Measurements from ENCODE around the gene SPATA6L.

Gene SPATA6L, protein sequence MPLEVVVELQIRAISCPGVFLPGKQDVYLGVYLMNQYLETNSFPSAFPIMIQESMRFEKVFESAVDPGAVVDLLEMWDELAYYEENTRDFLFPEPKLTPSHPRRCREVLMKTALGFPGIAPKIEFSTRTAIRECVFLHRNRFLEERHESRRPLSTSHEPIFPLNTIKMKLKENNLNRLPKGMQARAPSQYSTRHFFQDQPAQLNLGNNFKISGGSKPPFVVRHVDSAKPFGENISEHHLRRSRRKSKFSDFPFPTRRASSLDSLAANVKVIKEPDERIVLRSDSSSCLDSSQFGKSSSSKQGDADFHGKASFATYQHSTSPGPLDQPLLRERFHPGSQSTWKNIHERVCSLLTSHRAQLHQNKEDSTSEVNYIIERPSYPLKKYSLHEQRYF

DNA sequence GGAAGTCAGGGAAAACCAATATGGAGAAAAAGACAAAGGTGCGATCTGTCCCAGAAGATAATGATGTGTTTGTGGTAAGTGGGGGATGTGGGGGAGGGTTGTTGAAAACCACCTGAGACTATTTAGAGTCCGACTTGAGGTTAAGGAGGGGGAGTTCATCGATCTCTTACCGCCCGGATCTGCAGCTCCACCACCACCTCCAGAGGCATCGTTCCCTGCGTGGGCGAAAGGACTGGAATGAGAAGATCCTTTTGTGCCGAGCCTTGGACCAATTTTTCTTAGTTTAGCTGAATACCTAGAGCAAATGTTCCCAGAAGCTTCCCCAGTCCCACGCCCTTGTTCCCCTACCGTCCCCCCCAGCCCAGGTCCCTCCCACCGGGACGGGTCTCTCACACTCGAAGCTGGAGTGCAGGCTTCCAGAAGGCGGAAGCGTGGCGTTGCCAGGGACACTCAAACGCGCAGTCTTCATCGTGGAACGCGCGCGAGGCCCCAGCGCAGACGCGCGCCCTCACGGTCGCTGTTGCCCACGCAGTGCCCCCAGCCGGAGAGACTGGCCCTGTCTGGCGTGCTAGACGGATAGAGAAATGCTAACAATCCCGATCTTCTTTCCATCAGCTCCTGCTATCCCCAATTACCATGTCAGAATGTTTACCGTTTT, at the start of gene SPATA6L:
TSS of gene SPATA6L (minus strand) at position 439 of the 658 bp plus-strand sequence. CDS start at position 209, 230 bp downstream.
- DNase-seq = peak; percentile 74

DNA sequence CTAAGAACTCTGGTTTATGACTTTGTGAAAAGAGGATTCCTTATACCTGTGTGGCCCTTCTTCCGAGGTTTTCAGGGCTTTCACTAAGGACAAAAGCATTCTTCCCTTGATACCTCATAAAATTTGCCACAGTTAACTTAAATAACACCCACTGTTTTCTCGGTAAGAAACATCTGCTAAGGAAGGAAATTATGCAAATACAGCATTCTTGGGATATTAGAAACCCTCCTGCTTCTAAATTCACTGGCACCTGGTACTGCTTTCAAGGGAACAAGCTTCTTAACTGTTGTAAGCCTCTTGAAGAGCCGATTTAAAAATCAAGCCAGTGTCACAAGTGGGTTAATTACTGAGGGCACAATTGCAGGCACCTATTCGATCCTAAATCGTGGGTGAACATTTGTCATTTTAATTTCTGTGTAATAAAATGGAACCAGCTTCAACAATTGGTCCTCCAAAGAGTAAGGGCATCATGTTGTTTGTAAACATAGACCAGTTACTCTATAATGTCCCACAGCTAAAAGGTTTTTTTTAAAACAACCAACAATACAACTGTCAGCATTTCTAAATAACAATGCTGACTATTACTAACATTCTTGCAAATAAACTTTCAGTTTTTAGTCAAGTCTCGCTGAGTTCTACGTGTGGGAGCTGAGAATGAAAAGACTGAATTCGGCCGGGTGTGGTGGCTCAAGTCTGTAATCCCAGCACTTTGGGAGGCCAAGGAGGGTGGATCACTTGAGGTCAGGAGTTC, 48.2 kb upstream of the SPATA6L start:
- DNase-seq = no peak

DNA sequence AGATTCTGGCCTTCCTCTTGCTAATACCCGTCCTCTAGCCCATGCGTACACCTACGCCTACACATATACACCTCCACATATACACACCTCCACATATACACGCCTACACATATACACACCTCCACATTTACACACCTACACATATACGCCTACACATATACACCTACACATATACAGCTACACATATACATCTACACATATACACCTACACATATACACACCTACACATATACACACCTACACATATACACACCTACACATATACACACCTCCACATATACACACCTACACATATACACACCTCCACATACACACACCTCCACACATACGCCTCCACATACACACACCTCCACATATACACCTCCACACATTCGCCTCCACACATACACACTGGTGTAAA, 47.6 kb upstream of the SPATA6L start:
- DNase-seq = no peak

DNA sequence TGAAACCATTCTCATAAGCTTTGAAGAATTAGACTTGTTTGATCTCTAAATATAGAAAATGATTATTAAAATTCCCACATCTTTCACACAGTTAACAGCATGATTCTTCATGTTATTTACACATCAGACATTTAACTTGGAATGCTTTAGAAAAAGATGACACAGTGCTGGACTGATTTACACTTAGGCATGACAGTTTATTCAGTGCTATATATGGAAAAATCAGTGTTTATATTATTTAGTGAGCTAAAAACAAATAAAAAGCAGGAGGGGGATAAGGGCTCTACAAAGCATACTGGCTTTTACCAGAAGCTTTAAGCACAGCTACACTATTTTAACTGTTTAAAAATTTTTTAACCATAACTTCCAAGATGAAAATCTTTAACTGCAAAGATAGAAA, 43.1 kb upstream of the SPATA6L start:
- DNase-seq = no peak

DNA sequence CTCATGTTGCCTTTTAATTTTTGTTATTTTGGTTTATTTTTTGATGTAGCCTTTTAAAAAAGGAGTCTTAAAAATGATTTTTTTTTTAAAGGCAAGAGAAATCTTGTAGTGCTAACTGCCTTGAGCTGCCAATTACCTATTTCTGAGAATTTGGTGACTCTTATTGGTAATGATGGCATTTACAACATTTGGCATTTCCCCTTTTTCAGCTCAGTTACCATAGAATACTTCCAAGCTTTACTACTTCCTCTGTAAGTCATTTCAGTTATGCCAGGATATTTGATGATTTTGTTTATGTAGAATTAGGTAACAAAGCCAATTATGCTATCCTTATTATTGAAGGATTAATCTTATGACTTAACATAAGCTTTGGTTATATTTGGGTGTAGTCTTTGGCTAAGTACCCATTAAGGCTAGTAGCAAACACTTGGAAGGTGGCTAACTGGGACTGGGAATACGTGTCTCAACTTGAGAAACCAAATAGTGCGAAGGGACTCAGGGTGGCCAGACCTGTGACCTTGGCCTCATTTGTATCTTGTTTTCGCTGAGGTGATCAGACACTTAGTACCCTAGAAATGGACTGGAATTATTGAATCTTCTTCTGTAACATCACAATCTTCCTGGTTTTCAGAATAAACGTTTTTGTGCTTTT, 40.8 kb upstream of the SPATA6L start:
- DNase-seq = no peak

DNA sequence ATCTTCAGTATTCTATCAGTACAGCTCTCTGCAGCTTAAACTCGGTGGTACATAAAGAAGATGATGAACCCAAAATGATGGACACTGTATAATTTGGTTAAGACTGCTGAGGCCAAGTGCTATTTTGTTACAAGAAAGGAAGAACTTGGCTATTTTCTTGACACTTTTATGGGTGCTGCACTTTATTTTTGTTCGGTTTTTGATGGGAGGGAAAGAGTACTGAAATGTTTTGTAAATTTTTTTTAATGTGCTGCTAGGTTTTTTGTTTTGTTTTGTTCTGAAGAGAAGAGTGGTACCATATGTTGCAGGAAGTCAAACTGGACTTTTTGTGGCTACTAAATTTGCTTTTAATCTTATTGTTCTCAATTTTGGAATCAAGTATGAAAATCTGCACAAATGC, 39.7 kb upstream of the SPATA6L start:
- DNase-seq = no peak

DNA sequence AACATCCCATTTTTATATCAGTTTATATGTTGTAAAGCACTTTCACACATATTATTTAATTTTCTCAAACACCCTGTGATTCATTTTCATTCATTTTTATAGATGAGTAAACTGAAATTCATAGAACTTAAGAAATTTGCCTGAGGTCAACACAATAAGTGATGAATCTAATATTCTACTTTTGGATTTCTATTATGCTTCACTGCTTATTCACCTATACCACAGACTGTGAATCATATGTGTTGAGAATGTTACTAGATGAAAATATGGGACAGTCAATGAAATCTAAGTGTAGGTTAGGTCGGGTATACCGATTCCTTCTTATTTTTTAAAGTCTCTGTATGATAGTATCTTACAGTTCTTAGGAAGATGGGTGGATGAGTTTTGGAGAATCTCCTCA, 37.8 kb upstream of the SPATA6L start:
- no peak for DNase-seq

DNA sequence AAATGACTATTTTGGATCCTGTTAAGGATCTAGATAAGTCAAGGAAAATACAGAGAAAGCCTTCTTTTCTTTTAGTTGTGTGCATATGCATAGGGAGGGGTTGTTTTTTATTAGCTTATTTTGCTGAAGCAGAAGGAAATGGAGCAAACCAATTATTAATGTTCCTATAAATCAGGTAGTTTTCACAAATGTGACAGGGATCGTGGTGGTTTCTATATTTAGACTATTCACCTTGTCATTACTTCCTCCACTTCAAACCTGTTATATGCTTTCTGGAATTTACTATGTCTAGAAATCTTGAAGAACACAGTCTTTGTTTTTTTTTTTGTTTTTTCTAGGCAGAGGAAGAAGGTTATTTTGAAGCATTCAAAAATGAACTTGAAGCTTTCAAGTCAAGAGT, 35.2 kb upstream of the SPATA6L start:
- no peak for DNase-seq

DNA sequence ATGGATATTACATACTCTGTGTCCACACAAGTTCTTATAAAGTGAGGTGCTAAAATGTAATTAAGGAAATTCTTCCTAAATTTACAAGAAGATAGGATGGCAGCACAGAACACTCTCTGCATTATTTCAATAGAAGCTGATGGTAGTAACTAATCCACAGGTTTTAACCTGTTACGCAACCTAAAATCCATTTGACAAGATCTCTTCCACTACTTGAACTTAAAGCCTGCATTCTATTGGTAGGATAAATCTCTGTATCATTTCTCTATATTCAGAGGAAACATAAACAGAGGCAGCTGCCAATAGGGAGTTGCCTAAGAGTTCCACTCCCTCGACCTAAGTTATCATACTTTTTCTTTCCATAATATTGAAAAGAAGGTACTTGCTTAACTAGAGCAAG, 34.7 kb upstream of the SPATA6L start:
- no peak for DNase-seq

DNA sequence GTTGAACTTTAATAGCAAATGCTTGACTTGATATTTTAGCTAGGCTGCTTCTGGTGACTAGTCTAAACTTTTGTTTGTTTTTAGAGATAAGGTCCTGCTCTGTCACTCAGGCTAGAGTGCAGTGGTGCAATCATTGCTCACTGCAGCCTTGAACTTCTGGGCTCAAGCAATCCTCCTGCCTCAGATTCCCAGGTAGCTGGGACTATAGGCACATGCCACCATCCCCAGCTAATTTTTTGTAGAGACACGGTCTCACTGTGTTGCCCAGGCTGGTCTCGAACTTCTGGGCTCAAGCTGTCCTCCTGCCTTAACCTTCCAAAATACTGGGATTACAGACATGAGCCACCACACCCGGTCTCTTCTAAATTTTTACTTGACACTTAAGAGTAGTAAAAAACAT, 33.8 kb upstream of the SPATA6L start:
- no peak for DNase-seq

DNA sequence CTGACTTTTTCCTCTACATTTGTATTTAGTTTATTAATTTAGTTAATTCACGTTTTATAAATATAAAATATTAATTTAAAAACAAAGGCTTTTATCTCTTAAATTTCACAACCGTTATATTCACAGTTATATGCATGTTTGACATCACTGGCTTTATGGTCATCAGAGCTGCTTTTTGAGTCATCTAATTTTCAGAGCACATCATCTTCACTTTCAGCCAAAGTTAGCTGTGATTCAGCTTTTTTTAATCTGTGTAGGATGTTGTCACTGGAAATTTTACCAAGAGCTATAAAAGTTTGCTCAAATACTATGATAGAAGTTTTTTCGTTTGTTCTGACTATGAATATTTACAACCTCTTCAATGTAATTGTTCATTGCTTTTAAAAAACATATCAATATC, 25.5 kb upstream of the SPATA6L start:
- no peak for DNase-seq

DNA sequence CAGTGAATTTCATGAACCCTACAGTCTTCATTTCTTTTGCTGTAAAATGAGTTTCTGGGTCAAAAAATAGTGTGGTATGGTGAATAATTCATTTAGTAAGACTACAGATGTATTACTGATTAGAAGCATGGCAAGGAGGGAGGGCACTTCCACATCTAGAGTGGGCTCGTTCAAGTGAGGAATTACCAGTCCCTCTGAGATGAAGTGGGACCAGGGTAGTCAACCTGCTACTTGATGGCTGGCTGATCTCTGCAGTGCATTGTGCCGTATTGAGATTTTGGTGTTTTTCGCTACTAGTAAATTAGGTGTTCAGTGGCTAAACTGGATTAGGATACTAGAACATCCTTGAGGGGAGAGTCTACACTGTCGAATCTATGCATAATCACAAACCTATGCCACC, 23.9 kb upstream of the SPATA6L start:
- DNase-seq = no peak

DNA sequence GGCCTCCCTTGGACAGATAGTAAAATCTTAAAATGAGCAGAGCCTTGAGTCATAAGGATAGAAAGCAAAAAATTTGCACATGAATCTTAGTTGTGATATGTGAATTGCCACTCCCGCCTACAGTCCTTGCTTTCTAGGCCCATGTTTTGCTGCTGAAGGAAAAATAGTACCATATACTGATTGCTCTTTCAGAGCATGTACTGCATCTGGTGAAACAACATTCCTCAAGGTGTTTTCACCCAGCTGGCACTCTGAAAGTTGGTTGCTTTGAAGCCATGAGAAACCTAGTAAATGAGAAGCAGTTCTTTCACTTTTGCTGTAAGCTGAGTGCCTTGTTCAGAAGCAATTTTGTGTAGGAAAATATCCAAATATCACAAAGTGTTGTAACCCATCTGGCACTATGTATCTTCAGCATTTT, 23.4 kb upstream of the SPATA6L start:
- no peak for DNase-seq

DNA sequence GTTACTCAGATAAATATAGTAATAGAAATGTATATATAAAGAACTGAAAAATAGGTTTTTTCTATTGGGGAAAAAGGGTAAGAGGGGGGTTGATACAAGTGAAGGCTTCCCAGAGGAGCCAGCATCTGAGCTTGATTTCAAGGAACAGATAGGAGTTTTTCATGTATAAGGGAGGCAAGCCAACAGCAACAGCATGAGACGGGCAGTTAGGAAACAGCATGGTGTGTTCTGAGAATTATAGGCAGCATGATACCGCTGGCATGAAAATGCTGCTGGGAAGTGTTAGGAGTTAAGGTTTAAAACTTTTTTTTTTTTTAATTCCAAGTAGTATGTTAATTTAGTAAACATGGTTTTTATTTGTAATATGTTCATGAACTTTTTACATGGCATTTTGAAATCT, 22.7 kb upstream of the SPATA6L start:
- DNase-seq = no peak

DNA sequence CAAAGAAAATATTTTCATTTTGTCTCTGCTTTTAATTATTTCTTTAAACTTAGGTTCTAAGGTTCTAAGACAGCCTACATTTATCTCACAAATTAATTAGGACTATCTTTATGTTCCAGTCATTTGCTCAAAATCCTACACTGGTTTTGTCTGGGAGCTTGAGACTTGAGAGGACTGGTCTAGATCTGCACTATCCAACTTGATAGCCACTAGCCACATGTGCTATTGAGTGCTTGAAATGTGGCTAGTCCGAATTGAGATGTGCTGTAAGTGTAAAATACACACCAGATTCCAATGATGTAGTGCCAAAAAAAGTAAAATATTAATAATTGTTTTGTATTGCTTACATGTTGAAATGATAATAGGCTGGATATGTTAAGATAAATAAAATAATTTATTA, 20.3 kb upstream of the SPATA6L start:
- no peak for DNase-seq

DNA sequence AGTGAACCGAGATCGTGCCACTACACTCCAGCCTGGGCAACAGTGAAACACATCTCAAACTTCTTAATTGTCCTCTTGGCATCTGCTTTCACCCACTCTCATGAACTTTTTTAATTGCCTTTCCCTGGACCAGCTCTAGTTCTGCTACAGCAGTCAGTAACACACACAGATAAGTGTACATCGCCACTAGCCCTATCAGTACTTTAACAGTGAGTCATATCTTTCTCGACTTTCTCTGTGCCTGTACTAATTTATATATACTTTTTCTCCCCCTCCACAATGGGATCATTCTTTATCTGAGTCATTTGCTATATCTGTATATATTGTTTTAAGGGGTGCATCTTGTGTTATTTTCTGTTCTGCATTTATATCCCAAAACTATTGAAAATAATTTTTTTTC, 19.8 kb upstream of the SPATA6L start:
- DNase-seq = no peak

DNA sequence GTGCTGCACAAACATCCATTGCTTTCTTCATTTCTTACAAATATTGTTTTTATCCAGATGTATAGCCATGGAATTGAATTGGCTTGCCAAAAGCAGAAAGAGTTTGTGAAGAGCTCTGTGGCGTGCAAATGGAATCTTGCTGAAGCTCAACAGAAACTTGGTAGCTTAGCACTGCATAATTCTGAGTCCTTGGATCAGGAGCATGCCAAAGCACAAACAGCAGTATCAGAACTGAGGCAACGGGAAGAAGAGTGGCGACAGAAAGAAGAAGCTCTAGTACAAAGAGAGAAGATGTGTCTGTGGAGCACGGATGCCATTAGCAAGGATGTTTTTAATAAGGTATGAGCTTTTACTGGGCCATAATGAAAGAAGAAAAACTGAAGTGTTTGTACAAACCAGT, 18.5 kb upstream of the SPATA6L start:
- no peak for DNase-seq

DNA sequence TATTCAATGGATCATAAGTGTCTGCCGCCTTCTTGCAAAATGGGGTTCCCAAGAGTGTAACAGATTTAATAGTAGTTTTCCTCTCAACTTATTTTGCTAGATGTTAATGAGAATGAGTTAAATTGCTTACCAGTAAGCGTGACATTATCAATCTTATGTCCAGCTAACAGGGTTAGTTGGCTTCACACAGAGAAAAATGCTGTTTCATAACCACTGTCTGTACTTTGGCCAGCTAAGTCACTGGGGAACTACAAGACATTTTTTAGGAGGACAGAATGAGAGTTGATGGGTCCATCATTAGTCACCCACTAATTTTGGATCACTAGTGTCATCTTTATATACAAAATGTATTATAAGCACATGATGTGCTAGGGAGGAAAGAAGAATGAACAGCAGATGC, 14.5 kb upstream of the SPATA6L start:
- DNase-seq = no peak

DNA sequence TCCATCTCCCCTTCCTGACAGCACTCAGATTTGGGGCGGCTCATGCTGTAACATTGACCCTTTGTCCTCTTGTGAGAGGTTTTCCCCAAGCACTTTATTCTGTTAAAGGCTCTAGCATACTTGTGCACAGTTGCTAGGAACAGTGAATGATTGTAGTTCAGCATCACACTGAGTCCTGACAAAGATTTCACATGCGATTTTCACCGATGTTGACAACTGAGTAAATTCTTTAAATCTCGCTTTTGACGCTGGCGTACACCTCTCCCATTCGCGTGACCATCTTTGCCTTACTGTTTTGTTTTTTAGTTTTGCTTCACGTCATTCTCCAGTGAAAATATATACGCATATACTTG, 13.9 kb upstream of the SPATA6L start:
- DNase-seq = no peak

DNA sequence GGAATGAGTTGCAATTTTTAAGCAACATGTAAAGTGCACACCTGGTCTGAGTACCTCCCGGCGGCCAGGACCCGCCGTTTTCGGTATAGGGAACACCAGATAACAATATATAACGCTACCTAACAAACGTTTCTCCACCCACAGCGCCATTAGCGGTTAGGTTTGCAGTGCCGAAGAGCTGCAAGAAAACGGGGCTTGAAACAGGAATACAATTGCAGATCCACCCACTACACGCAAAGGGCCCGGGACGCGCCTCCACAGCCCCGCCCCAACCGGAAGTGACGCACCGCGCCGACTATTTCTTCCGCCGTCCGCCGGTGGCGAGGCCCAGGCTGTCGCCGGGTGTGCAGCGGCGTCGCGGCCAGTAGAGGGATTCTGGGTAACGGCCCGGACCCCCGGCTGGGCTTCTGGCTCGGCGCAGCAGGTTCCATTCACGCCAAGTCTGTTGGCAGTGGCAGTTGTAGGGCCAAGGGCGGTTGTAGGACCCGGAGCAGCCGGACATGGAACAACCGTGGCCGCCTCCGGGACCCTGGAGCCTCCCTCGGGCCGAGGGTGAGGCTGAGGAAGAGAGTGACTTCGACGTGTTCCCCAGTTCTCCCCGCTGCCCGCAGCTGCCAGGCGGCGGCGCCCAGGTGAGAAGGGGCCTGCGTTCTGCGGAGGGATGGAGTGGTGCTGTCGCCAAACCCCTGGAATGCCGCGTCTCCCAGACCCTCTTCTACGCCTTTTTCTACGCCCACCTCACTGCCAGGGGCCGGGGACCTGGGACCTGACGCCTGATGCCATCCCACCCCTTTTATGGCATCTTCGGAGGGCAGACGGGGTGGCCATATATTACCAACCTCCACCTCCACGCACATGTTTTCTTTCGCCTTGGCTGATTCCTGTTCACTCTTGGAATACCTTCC, 13.2 kb upstream of the SPATA6L start, which contains the start of gene CDC37L1:
TSS of gene CDC37L1 (plus strand) at position 302 of the 905 bp plus-strand sequence. CDS start at position 501, 199 bp downstream.
- DNase-seq = peak; percentile 94

DNA sequence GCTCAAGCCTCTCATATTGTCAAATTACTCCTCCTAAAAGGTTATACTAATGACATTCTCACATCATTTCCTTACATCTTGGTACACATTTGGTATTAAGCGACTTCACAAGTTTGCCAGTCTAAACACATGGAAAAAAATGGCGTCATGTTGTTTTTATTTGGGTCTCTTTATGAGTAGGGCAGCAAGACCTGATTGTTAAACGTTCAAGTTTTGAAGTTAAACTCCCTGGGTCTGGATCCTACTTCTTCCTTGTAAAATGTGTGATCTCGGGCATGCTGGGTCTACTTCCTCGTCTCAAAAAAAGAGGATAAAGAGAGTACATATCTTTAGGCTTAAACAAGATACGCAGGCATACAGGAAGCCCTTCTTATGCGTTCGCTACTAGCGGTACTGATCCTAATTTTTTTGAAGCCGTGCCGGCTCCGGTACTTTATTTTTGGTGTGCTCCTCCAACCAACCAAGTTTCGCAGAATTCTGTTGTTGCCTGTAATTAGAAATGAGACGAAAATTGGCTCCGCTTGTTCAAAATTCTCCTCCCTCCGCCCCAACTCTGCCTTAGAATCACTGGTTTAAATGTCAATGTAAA, 12.5 kb upstream of the SPATA6L start:
- peak; percentile 19 for DNase-seq

DNA sequence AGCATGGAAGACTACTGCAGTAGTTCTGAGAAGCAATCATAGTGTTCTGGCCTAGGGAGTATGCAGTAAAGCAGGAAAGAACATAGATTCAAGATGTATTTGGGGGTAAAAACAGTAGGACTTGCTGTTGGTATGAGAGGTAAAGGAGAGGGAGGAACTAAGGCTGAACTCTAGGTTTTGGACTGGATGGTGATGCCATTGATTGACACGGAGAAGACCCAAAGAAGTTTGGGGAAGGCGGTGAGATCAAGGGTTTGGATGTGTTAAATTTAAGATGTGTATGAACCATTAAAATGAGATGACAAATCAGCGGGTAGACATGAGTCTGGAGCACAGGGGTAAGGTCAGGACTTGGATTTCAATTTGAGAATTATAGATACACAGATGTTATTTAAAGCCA, 11.1 kb upstream of the SPATA6L start:
- DNase-seq = no peak

Data from COR-L47 (cell line).